Subcutaneous adipose tissue (tissue), 4 donors: ENCODE data around the gene TMEM271. TPM values are rescaled to one million over a fixed set of nuclear protein-coding genes. Genes with fewer than 3 reads are reported as not detected.

Experiments
- CTCF ChIP-seq: fragments of 450-650 bp; IDR thresholded peaks from one replicate; pipeline ENCODE4 v1.5.1; 2016; ENCODE audit warnings: low read depth, mild to moderate bottlenecking, control low read depth, antibody characterized with exemption, moderate library complexity
- total RNA-seq, 4 donors: library from RNA; depleted of rRNA; stranded (reverse); fragments of >200 nt; gene quantifications; one replicate each; pipeline ENCODE4 v1.1.0, GENCODE V29; 2016

TMEM271 gene
- total RNA-seq, 4 donors from 2014 or later, result not detected

DNA sequence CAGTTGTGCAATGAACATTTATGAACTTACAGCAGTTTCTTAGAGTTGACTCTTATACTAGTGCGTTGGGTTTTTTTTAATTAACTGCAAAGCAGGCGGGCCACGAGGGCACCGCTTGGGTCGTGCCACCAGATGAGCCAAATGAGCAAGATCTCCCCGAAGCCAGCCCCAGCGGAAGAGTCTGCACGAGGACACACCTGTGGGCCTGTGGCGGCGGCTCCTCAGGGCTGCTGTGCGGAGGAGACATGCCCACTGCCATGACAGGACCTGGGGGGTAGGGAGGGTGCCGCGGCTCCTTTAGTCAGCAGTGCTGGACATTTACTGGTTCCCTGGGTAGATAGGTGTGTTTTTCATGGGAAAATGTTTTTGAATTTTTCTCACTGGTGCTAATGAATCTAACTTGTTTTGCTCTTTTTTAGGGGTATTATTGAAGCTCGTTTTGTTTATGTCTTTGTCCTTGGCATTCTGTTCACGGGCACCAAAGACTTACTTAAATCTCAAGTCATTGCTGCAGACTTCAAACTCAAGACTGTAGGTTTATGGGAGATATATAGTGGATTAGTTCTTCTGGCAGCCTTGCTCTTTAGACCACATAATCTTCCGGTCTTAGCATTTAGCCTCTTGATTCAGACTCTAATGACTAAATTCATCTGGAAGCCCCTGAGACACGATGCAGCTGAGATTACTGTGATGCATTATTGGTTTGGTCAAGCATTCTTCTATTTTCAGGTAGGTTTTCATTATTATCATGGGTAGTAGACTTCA, 45.9 kb downstream of the TMEM271 start:
- no peak for TF ChIP-seq CTCF

- no peak for TF ChIP-seq CTCF
These were observed 46.5 kb downstream of the TMEM271 start for GRCh38 chr4:529563-529962.

GRCh38 chr4:528835-529234, 47.3 kb downstream of the TMEM271 start:
- TF ChIP-seq CTCF, result no peak

- no peak for TF ChIP-seq CTCF
These were observed 47.8 kb downstream of the TMEM271 start for GRCh38 chr4:528296-528695.

- TF ChIP-seq CTCF, result no peak
These were observed 49.1 kb downstream of the TMEM271 start for GRCh38 chr4:526971-527460.

GRCh38 chr4:526189-526909, 49.7 kb downstream of the TMEM271 start:
- no peak for TF ChIP-seq CTCF

GRCh38 chr4:525660-526059, 50.4 kb downstream of the TMEM271 start:
- no peak for TF ChIP-seq CTCF
